Measurements from ENCODE around the gene SRGAP2C.
"Not testable (repeated sequence)": the region's sequence is repeated elsewhere in the genome, so short reads cannot be mapped to it uniquely, and the experiment has no call there.

Gene SRGAP2C

DNA sequence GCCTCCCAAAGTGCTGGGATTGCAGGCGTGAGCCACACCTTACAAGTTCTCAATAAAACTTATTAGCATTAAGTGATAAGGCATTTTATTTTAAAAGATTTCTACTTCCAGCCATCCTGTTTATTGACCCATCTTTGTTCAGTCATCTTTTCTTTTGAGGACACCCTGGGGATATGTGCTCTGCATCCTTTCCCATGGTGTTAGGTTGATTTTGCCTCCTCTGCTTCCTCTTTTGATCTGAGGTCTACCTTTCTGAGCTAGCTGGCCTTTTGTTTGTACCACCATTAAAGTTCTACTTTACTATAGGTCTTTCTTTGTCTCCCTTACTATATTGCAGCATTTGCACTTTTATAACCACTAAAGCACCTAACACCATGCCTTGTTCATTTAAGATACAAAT, 136.9 kb downstream of the SRGAP2C start:
- H3K4me1 ChIP-seq (ENCODE audit: control extremely low read depth in 1 of 4, control insufficient read depth in 4 of 4, insufficient read depth in 4 of 4, low read length in 3 of 4); H3K36me3 ChIP-seq (ENCODE audit: control insufficient read depth in 4 of 4, insufficient read depth in 4 of 4, low read length in 3 of 4); H3K27me3 ChIP-seq (replicated peaks in 2 of 5; ENCODE audit: control insufficient read depth in 4 of 5, insufficient read depth in 5 of 5, low read length in 4 of 5); POLR2A ChIA-PET; H3K4me3 ChIP-seq (ENCODE audit: control insufficient read depth in 1 of 7, extremely low read depth in 1 of 7, insufficient read depth in 4 of 7, low read depth in 2 of 7, low read length in 6 of 7); H3K9me3 ChIP-seq (ENCODE audit: control extremely low read depth in 1 of 5, control insufficient read depth in 4 of 5, insufficient read depth in 2 of 5, low read depth in 1 of 5, low read length in 4 of 5); H3K27ac ChIP-seq (ENCODE audit: insufficient read depth in 1 of 2, low read depth in 1 of 2, low read length in 2 of 2, poor library complexity in 1 of 2, severe bottlenecking in 2 of 2); CTCF ChIA-PET; DNase-seq: not testable (repeated sequence)
- WGBS (ENCODE audit: insufficient coverage): no CpG with 5 or more reads among the region's 1 CpG

DNA sequence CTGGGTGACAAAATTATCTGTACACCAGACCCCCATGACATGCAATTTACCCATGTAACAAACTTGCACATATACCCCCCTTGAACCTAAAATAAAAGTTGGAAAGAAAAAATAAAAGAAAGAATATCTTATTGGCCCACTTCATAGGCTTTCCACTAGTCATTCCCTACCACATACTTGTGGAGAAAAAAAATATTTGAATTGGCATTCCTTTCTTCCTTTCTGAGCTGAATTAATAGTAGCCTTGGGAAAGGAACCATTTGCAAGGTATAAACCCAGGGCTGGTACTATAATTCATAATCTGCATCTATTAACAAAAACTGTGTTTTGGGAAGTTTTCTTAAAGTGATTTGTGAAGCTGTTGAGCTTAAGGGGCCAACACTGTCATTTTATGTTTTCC, 140.0 kb downstream of the SRGAP2C start:
- H3K4me1 ChIP-seq (ENCODE audit: control extremely low read depth in 1 of 4, control insufficient read depth in 4 of 4, insufficient read depth in 4 of 4, low read length in 3 of 4); H3K36me3 ChIP-seq (ENCODE audit: control insufficient read depth in 4 of 4, insufficient read depth in 4 of 4, low read length in 3 of 4); H3K27me3 ChIP-seq (replicated peaks in 2 of 5; ENCODE audit: control insufficient read depth in 4 of 5, insufficient read depth in 5 of 5, low read length in 4 of 5); CTCF ChIA-PET; POLR2A ChIA-PET; H3K27ac ChIP-seq (ENCODE audit: insufficient read depth in 1 of 2, low read depth in 1 of 2, low read length in 2 of 2, poor library complexity in 1 of 2, severe bottlenecking in 2 of 2); DNase-seq; H3K9me3 ChIP-seq (ENCODE audit: control extremely low read depth in 1 of 5, control insufficient read depth in 4 of 5, insufficient read depth in 2 of 5, low read depth in 1 of 5, low read length in 4 of 5); H3K4me3 ChIP-seq (ENCODE audit: control insufficient read depth in 1 of 7, extremely low read depth in 1 of 7, insufficient read depth in 4 of 7, low read depth in 2 of 7, low read length in 6 of 7): not testable (repeated sequence)

- POLR2A ChIA-PET; H3K27ac ChIP-seq (ENCODE audit: insufficient read depth in 1 of 2, low read depth in 1 of 2, low read length in 2 of 2, poor library complexity in 1 of 2, severe bottlenecking in 2 of 2); H3K4me1 ChIP-seq (ENCODE audit: control extremely low read depth in 1 of 4, control insufficient read depth in 4 of 4, insufficient read depth in 4 of 4, low read length in 3 of 4); DNase-seq; H3K36me3 ChIP-seq (ENCODE audit: control insufficient read depth in 4 of 4, insufficient read depth in 4 of 4, low read length in 3 of 4); H3K27me3 ChIP-seq (replicated peaks in 2 of 5; ENCODE audit: control insufficient read depth in 4 of 5, insufficient read depth in 5 of 5, low read length in 4 of 5); CTCF ChIA-PET; H3K9me3 ChIP-seq (ENCODE audit: control extremely low read depth in 1 of 5, control insufficient read depth in 4 of 5, insufficient read depth in 2 of 5, low read depth in 1 of 5, low read length in 4 of 5); H3K4me3 ChIP-seq (ENCODE audit: control insufficient read depth in 1 of 7, extremely low read depth in 1 of 7, insufficient read depth in 4 of 7, low read depth in 2 of 7, low read length in 6 of 7): not testable (repeated sequence)
Observed at GRCh38 chr1:121332141-121332540, 147.4 kb downstream of the SRGAP2C start.

- CTCF ChIA-PET; H3K4me1 ChIP-seq (ENCODE audit: control extremely low read depth in 1 of 4, control insufficient read depth in 4 of 4, insufficient read depth in 4 of 4, low read length in 3 of 4); H3K4me3 ChIP-seq (ENCODE audit: control insufficient read depth in 1 of 7, extremely low read depth in 1 of 7, insufficient read depth in 4 of 7, low read depth in 2 of 7, low read length in 6 of 7); H3K36me3 ChIP-seq (ENCODE audit: control insufficient read depth in 4 of 4, insufficient read depth in 4 of 4, low read length in 3 of 4); POLR2A ChIA-PET; H3K27me3 ChIP-seq (replicated peaks in 2 of 5; ENCODE audit: control insufficient read depth in 4 of 5, insufficient read depth in 5 of 5, low read length in 4 of 5); H3K9me3 ChIP-seq (ENCODE audit: control extremely low read depth in 1 of 5, control insufficient read depth in 4 of 5, insufficient read depth in 2 of 5, low read depth in 1 of 5, low read length in 4 of 5); DNase-seq; H3K27ac ChIP-seq (ENCODE audit: insufficient read depth in 1 of 2, low read depth in 1 of 2, low read length in 2 of 2, poor library complexity in 1 of 2, severe bottlenecking in 2 of 2): not testable (repeated sequence)
- WGBS (ENCODE audit: insufficient coverage): no CpG with 5 or more reads among the region's 8 CpGs
Observed at GRCh38 chr1:121332599-121333562, 148.1 kb downstream of the SRGAP2C start.

DNA sequence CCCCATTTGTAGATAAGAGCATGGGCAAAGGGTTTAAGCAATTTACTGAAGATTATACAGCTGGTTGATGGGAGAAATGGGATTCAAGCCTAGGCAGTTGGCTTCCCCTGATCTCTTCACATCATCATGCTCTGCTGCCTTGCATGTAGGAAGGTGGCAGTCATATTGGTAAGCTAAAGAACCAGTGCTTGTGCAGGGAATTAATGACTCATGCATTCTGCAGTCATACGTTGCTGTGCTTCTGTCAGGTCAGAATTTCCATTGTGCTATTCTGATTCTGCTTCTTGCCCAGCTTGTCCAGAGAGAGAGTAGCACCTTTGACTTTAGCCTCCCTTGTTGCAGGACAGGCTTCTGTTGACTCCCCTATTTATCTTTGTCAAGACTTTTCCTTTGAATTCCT, 153.2 kb downstream of the SRGAP2C start:
- H3K36me3 ChIP-seq (ENCODE audit: control insufficient read depth in 4 of 4, insufficient read depth in 4 of 4, low read length in 3 of 4); H3K9me3 ChIP-seq (ENCODE audit: control extremely low read depth in 1 of 5, control insufficient read depth in 4 of 5, insufficient read depth in 2 of 5, low read depth in 1 of 5, low read length in 4 of 5); H3K4me1 ChIP-seq (ENCODE audit: control extremely low read depth in 1 of 4, control insufficient read depth in 4 of 4, insufficient read depth in 4 of 4, low read length in 3 of 4); H3K4me3 ChIP-seq (ENCODE audit: control insufficient read depth in 1 of 7, extremely low read depth in 1 of 7, insufficient read depth in 4 of 7, low read depth in 2 of 7, low read length in 6 of 7); CTCF ChIA-PET; DNase-seq; H3K27me3 ChIP-seq (replicated peaks in 2 of 5; ENCODE audit: control insufficient read depth in 4 of 5, insufficient read depth in 5 of 5, low read length in 4 of 5); POLR2A ChIA-PET; H3K27ac ChIP-seq (ENCODE audit: insufficient read depth in 1 of 2, low read depth in 1 of 2, low read length in 2 of 2, poor library complexity in 1 of 2, severe bottlenecking in 2 of 2): not testable (repeated sequence)
- no CpG with 5 or more reads among the region's 1 CpG for WGBS (ENCODE audit: insufficient coverage)

DNA sequence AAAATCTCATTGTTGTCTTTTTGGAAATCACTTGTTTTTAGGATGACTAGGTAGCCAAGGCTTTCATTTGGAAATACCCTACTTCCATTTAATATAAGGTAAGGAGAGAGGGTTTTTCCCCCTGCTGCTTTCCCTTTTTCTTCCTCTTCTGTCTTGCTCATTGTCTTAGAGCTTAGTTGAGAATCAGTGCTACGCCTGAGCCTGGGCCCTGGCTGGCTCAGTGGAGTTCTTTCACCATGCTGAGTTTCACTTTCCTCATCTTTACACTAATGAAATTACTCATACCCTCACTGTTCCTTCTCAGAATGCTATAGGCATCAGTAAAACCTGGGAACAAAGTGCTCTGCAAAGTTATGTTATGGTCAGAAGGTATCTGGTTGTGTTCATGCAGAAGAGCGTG, 154.8 kb downstream of the SRGAP2C start:
- H3K27me3 ChIP-seq (replicated peaks in 2 of 5; ENCODE audit: control insufficient read depth in 4 of 5, insufficient read depth in 5 of 5, low read length in 4 of 5); POLR2A ChIA-PET; CTCF ChIA-PET; H3K4me1 ChIP-seq (ENCODE audit: control extremely low read depth in 1 of 4, control insufficient read depth in 4 of 4, insufficient read depth in 4 of 4, low read length in 3 of 4); H3K9me3 ChIP-seq (ENCODE audit: control extremely low read depth in 1 of 5, control insufficient read depth in 4 of 5, insufficient read depth in 2 of 5, low read depth in 1 of 5, low read length in 4 of 5); H3K27ac ChIP-seq (ENCODE audit: insufficient read depth in 1 of 2, low read depth in 1 of 2, low read length in 2 of 2, poor library complexity in 1 of 2, severe bottlenecking in 2 of 2); DNase-seq; H3K36me3 ChIP-seq (ENCODE audit: control insufficient read depth in 4 of 4, insufficient read depth in 4 of 4, low read length in 3 of 4); H3K4me3 ChIP-seq (ENCODE audit: control insufficient read depth in 1 of 7, extremely low read depth in 1 of 7, insufficient read depth in 4 of 7, low read depth in 2 of 7, low read length in 6 of 7): not testable (repeated sequence)
- no CpG with 5 or more reads among the region's 2 CpGs for WGBS (ENCODE audit: insufficient coverage)

GRCh38 chr1:121343311-121343906, 158.6 kb downstream of the SRGAP2C start:
- POLR2A ChIA-PET, CTCF ChIA-PET: not testable (repeated sequence)

More at GRCh38 chr1:121343311-121343906, 158.6 kb downstream of the SRGAP2C start:
- not testable (repeated sequence) for H3K36me3 ChIP-seq (ENCODE audit: control insufficient read depth in 4 of 4, insufficient read depth in 4 of 4, low read length in 3 of 4); H3K4me3 ChIP-seq (ENCODE audit: control insufficient read depth in 1 of 7, extremely low read depth in 1 of 7, insufficient read depth in 4 of 7, low read depth in 2 of 7, low read length in 6 of 7); DNase-seq; H3K27ac ChIP-seq (ENCODE audit: insufficient read depth in 1 of 2, low read depth in 1 of 2, low read length in 2 of 2, poor library complexity in 1 of 2, severe bottlenecking in 2 of 2); H3K9me3 ChIP-seq (ENCODE audit: control extremely low read depth in 1 of 5, control insufficient read depth in 4 of 5, insufficient read depth in 2 of 5, low read depth in 1 of 5, low read length in 4 of 5); H3K27me3 ChIP-seq (replicated peaks in 2 of 5; ENCODE audit: control insufficient read depth in 4 of 5, insufficient read depth in 5 of 5, low read length in 4 of 5); H3K4me1 ChIP-seq (ENCODE audit: control extremely low read depth in 1 of 4, control insufficient read depth in 4 of 4, insufficient read depth in 4 of 4, low read length in 3 of 4)
- no CpG with 5 or more reads among the region's 3 CpGs for WGBS (ENCODE audit: insufficient coverage)

All from common myeloid progenitor, CD34-positive (primary cell).